NCI-H748 treated with DMSO at 0.1 percent for 48 hours (cell line): Measurements from ENCODE around the gene HAUS1.
"Not testable (repeated sequence)": the region's sequence is repeated elsewhere in the genome, so short reads cannot be mapped to it uniquely, and the experiment has no call there.

ENCODE experiments used
- DNase-seq: peaks from one replicate; lab custom pipeline; 2025; lab: John Stamatoyannopoulos, UW

Gene HAUS1

DNA sequence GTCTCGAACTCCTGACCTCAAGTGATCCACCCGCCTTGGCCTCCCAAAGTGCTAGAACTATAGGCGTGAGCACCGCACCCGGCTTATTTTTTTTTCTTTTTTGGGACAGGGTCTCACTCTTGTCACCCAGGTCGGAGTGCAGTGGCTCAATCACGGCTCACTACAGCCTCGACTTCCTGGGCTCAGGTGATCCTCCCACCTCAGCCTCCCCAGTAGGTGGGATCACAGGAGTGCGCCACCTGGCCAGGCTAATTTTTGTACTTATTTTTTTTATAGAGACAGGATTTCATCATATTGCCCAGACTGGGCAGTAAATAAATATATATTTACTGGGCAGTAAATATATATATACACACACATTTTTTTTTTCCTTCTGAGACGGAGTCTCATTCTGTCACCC lies 8.7 kb upstream of the HAUS1 start:
- DNase-seq, result no peak

DNA sequence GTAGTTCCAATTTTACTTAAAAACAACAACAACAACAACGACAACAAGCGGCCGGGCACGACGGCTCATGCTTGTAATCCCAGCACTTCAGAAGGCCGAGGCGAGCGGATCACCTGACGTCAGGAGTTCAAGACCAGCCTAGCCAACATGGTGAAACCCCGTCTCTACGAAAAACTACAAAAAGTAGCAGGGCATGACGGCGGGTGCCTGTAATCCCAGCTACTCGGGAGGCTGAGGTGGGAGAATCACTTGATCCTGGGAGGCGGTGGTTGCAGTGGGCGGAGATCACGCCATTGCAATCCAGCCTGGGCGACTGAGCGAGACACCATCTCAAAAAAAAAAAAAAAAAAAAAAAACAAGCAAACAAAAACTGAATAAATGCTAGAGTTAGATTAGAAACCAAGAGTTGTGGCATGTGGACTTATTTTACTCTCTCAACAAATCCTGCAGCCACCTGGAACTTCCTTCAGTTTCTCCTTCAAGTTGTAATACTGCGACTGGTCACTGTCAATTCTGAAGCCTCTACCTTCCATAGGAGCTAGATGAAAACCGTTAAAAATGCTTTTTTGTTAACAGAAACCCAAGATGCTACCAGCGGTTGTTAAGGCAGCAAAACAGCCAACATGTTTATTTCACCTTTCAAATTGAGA lies 7.4 kb upstream of the HAUS1 start:
- DNase-seq, result no peak

DNA sequence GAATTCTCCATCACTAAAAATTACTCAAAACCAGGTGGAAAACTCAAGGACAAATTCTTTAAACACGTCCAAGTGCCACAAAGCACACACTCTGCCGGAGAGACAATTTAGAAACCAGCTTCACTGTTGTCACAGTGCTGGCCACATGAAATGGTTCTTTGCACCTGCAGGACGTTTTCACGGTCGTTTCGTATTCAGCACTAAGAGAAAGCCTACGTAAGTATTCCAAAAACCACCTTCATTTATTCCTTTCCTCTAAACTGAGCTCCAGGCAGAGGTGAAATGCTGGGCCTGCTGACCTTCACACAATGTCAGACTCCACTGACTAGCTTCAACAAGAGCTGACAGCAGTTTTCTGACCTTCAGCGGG lies 6.8 kb upstream of the HAUS1 start:
- DNase-seq, result no peak

DNA sequence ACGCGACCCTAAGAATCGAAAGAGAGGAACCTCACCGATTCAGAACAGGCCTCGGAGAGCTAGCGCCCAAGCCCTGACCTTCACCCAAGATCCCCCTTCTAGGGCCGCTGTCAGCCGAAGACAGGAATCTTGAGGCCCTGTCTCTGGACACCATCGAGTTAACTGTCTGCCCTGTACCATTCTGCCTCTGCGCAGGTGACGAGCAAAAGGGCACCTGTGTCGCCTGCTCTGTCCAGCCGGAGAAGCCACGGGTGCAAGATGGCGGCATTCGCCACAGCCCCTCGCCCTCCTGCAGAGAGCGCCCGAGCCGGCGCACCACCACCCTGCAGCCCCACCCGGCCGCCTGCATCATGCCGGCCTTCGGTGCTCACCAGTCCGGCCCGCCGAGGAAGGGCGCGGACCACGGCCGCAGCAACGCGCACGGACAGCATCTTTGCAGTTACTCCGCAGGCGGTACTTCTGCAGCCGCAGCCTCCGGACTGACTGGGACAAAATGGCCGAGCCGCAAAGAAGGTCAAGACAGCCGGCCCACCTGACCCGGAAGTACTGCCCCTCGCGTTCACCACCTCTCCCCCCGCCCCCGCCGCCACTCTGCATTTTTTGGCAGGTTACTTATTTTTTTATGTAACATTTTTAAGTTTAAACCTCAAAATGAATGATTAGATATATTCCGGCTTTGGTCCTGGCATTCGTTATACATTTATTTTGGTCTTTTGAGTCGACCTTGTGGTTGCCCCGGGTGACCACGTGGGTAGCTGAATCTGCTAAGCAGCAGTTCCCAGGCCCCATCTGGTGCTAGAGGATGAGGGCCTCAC lies 6.2 kb upstream of the HAUS1 start, which contains the start of gene ATP5F1A:
ATP5F1A (minus strand) TSS at position 496 of the 815 bp plus-strand sequence; CDS start at position 431, 65 bp downstream.
- peak; percentile 75 for DNase-seq

DNA sequence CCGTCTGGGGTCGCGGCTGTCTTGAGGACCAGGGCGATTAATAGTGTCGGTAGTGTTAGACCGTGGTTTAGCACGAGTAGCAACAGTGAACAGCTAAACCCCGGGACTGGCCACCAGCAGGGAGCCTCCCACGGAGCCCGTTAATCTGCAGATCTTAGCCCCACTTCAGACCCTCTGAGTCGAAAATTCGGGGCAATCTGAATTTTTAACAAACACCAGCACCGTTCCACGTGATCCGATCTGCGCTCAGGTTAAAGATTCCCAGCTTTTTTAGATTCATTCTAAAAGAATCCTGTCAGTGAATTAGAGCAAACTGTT lies 5.6 kb upstream of the HAUS1 start:
- DNase-seq, result no peak

DNA sequence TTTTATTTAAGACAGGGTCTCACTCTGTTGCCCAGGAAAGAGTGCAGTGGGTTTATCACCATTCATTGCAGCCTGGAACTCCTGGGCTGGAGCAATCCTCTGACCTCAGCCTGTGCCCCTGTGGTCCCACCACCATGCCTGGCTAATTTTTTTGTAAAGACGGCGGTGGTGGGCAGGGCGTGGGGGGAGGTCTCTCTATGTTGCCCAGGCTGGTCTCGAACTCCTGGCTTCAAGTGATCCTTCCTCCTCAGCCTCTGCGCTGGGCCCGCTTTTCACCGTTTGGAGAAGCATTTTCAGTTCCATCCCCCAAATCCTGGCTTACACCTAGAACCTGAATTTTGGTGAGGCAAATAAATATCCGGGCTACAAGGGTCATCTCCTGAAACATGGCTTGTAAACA lies 4.7 kb upstream of the HAUS1 start:
- no peak for DNase-seq

DNA sequence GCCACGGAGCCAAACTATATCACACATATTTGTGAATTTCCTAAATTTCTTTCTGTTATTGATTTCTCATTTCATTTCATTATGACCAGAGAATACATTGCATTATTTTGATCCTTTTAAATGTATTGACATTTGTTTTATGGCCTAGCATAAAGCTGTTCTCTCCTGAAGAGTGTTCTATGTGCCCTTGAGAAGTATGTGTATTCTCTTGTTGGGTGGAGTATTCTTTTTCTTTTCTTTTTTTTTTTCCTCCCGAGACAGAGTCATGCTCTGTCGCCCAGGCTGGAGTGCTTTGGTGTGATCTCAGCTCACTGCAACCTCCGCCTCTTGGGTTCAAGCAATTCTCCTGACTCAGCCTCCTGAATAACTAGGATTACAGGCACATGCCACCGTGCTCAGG lies 5.2 kb downstream of the HAUS1 start:
- DNase-seq, result no peak

DNA sequence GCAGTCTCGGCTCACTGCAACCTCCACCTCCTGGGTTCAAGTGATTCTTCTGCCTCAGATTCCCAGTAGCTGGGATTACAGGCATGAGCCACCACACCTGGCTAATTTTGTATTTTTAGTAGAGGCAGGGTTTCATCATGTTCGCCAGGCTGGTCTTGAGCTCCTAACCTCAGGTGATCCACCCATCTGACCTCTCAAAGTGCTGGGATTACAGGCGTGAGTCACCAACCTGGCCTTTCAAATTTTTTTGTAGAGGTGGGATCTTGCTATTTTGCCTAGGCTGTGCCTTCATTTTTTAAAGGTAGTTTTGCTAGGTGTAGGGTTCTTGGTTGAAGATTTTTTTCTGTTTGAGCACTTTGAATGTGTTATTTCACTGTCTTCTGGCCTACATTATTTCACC lies 6.2 kb downstream of the HAUS1 start:
- DNase-seq, result no peak

DNA sequence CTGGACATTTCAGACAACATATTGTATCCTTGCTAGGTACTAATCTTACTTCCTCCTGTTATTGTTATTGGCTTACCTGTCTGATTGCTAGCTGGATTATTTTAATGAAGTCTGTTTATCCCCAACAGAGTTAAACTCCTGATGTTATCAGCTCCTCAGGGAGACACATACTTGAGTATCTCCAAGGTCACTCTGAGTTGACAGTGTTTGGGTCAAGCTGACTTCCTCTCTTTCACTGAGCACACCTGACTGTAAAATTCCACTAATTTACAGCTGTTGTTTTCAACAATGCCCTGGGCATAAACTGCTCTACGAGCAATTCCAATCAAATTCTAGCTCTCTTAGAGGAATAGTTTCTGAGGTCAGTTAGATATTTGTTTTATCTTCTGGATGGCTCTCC lies 9.6 kb downstream of the HAUS1 start:
- no peak for DNase-seq

DNA sequence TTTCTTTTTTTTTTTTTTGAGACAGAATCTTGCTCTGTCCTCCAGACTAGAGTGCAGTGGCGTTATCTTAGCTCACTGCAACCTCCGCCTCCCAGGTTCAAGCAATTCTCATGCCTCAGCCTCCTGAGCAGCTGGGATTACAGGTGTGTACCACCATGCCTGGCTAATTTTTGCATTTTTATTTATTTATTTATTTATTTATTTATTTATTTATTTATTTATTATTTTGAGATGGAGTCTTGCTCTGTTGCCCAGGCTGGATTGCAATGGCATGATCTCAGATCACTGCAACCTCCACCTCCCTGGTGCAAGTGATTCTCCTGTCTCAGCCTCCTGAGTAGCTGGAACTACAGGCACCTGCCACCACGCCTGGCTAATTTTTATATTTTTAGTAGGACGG lies 22.4 kb downstream of the HAUS1 start:
- not testable (repeated sequence) for DNase-seq

DNA sequence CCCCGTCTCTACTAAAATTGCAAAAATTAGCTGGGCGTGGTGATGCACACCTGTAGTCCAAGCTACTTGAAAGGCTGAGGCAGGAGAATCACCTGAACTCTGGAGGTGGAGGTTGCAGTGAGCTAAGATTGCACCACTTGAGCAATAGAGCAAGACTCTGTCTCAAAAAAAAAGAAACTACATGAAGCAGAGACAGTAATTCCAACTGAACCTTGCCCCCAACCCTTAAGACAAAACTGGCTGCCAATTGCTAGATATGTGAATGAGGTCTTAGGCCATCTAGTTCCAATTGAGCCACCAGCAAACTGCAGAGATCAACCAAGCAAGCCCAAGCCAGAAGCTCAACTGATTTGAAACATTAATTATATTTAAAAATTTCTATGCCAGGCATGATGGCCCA lies 25.9 kb downstream of the HAUS1 start:
- DNase-seq, result no peak

DNA sequence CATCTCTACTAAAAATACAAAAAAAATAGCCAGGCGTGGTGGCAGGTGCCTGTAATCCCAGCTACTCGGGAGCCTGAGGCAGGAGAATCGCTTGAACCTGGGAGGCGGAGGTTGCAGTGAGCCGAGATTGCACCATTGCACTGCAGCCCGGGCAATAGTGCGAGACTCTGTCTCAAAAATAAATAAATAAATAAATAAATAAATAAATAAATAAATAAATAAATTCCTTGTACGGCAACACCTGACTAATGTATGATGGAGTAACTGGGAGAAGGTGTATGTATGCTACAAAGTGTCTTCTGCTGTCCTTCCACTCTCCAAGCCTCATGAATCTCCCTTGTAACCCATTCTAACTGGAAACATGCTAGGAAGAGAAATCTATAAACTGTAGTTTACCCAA lies 26.4 kb downstream of the HAUS1 start:
- DNase-seq, result not testable (repeated sequence)

DNA sequence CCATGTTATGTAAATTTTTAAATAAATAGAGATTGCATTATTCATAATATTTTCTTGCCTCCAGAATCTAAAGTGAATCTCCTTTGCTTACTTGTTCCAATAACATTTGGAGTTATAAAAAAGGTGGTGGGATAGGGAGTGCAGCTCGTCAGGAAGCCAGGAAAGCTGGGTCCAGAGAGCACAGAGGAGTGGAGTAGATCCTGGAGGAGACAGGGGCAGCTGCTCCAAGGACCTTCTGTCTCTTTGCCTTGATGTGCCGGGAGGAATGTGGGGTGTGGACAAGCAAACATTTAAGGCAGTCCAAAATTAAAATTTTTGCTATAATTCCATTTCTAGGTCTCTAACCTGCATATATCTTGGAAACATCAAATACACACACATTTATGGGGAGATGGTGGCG lies 29.3 kb downstream of the HAUS1 start:
- no peak for DNase-seq

DNA sequence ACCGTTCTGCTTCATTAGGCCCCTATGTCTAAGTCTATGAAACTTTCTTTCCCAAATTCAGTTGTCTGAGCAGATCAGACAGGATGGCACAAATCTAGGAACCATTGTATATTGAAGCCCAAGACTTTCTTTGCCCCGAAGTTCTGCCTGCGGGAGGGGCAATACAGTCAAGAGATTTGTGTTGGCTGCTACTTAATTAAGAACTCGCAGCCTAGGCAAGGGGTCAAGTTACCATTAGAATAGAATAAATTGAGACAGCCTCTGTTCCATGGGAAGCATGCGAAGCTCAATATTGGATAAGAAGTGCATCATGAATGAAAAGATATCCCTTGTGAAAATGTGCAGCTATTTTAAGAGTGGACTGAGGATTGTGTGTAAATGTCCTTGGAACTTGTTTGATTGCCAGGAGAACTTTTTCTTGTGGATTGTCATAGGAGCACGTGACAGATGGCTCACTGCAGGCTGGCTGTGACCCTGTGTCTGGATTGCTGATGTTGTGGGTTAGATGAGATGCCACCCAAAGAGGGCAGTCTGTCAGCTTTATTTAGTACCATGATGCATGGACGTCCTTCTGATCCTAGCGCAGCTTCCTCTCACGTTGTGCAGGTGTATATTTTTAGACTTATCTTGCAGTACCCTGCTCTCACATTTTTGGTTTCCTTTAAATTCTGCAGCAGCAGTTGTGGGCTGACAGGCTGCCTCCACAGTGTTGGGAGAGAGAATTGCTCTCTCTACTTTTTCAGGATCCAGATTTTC lies 30.9 kb downstream of the HAUS1 start:
- no peak for DNase-seq

DNA sequence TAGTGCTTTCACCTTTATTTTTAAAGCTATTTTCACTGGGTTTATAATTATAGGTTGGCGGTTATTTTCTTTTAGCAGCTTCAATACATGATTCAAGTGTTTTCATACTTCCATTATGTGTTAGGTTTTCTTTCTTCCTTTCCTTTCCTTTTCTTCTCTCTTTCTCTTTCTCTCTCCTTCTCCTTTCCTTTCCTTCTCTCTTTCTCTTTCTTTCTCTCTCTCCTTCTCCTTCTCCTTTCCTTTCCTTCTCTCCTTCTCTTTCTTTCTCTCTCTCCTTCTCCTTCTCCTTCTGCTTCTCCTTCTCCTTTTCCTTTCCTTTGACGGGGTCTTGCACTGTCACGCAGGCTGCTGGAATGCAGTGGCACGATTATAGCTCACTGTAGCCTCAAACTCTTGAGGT lies 36.0 kb downstream of the HAUS1 start:
- no peak for DNase-seq

DNA sequence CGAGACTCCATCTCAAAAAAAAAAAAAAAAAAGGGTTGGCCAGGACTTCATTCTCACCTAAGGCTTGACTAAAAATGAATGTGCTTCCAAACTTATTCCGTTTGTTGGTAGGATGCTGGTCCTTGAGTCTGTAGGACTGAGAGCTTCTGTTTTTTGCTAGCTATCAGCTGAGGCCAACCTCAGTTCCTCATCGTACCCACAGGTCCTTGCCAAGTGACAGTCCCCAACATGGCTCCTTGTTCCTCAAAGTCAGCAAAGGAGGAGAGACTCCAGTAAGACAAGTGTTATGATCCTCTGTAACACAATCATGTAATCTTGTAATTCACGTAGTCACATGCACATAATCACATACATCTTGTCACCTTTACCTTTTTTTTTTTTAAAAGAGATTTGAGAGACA lies 37.0 kb downstream of the HAUS1 start:
- DNase-seq, result no peak

DNA sequence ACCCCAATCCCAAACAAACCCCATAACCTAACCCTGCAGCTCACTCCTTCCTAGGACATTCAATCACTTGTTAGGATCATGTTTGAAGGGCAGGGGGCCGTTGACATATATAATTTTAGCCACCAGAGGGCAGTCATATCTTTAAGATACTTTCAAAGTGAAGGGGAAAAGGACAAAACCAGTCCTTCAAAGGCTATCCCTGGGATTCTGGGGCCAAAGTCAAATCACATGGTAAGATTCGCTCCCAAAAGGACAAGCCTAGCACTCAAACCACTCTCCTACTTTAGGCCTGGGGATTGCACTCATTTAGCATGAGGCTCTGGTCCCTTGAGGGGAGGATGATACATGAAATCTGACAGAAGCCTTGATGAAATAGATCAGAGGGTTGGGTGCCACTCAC lies 44.6 kb downstream of the HAUS1 start:
- DNase-seq, result peak; percentile 37

DNA sequence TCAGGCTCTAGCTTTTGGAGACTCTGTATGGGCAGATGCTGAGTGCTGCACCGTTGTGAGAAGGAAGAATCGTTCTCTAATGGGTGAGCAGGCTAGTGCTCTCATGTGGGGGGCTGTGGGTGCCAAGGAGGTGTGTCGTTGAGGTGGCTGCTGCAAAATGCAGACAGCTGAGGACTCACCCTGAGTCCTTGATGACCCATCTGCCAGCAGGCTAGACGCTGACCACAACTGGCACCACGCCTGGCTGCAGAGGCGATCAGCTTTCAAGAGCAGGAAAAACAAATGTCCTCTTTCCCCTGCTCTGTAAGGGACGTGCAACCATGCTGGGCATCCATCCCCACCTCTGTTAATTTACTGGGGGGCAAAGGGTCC lies 48.2 kb downstream of the HAUS1 start:
- no peak for DNase-seq

DNA sequence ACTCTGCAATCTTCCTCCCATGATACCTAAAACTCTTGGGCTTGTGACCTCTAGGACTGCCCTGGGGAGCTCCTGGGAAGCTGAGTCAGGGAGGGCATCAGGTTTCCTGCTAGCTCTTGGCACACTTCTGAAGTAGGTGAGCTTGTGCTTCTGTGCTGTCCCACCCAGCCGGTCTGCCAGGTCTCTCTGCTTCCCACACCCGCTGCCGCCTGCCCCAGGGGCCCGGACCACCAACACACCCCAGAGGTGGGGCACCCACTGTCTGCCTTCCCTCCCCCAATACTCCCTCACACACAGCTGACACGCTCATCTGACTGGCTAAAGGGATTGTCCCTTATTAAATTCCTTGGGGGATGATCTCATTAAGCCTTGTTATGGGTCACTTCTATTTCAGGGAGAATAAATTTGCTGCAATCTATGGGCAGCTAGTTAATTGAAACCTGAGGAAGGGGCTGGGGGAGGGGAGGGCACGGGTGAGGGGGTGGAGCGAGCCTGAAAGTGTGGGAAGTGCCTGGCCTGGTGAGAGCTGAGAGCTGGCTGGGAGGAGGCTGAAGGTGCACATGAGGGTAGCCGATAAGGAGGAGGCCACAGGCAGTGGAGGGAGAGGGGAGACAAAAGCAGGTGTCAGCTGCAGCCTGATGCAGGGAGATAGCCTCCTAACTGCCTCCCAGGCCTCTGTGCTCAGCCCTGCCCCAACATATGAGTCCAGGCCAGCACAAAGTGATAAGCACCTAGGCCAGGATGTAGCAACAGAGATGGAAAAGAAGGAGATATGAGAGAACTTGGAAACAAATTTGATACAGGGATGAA lies 48.8 kb downstream of the HAUS1 start:
- no peak for DNase-seq

DNA sequence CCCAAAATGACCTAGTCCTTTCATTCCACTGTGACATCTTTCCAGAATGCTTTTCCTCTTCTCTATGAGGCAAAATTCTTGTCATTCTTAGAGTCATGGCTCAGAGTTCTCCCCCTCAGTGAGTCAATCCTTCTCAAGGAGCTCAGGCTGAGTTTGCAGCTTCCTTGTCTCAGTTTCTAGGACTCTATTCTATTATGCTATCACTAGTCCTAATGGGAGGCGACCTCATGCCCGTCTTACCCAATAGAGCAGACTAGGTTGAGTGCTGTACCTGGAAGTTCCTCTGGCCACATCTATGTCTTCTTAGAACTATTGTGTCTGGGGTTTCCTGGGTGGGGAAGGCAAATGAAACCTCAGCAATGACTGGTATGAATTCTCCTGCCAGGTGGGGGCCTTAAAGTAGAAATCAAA lies 51.5 kb downstream of the HAUS1 start:
- no peak for DNase-seq

DNA sequence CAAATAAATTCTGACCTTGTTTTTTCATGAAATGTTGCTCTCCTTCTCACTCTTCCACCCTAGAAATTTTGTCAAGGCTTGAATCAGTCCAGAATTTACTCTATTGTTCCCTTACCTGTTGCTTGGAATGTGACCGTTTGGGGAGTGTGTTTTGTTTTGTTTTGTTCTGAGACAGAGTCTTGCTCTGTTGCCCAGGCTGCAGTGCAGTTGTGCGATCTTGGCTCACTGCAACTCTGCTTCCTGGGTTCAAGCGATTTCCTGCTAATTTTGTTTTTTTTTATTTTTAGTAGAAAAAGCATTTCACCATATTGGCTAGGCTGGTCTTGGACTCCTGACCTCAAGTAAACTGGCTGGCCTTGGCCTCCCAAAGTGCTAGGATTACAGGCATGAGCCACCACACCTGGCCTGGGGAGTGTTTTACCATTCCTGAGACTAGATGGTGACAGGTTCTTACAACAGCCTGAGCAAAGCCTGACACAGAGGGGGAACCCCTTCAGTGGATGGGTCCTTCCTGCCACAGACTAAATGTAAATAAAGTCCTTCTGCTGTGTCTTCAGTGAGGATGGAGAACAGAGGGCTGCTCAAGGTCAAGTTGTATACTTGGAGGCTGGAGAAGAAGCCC lies 52.0 kb downstream of the HAUS1 start:
- DNase-seq, result no peak

DNA sequence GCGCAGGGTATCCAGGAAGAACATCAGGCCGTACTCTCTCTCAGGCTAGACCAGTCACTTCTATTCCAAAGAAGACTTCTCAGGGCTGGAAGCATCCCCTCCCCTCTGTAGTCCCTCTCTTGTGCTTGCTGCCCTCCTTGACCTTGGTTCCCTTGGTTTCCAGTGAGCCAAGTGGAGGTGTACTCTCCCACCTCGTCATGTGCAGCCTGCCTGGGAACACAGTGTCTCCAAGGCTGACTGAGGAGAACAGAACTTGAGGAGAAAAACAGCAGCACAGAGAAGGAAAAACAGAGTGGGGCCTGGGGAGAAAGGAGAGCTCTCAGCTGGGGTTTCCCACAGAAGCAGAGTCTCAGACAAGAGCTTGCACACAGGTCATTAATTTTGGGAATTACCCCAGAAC lies 52.7 kb downstream of the HAUS1 start:
- DNase-seq, result no peak
